HCT116 (cell line): ENCODE data around the gene OR6Q1. TPM values are rescaled to one million over a fixed set of nuclear protein-coding genes. Genes with fewer than 3 reads are reported as not detected.

Experiments
- ATAC-seq: fragments of 200-7000 bp; cut with Tn5 transposase; 2 replicates; pipeline ENCODE4 v1.9.1; 2020; ENCODE audit warnings: mild to moderate bottlenecking, moderate library complexity
- Bru-seq: library from RNA; stranded (reverse); fragments of 400-500 nt; gene quantifications from one replicate; lab custom pipeline; 2021; lab: Mats Ljungman, UMichigan
- BruChase-seq, 2 experiments: library from RNA; stranded (reverse); fragments of 400-500 nt; gene quantifications; one replicate each; lab custom pipeline; 2021; lab: Mats Ljungman, UMichigan
- BruUV-seq: library from RNA; stranded (reverse); fragments of 400-500 nt; replicated peaks from 2 replicates; lab custom pipeline; 2021; lab: Mats Ljungman, UMichigan
- CTCF ChIA-PET: fragments of 300-600 bp; sonication (Branson Sonifier 250); formaldehyde crosslinking; loops from one replicate; lab custom pipeline; 2021; ENCODE audit warnings: antibody characterized with exemption; lab: Charles Lee
- POLR2A ChIA-PET: fragments of 300-600, 350-600 bp; sonication (Branson Sonifier 250); formaldehyde crosslinking; loops from one replicate; lab custom pipeline; 2021; ENCODE audit warnings: antibody characterized with exemption; lab: Charles Lee
- RAD21 ChIA-PET, 2 experiments: fragments of 300-600 bp; sonication (Branson Sonifier 250); formaldehyde crosslinking; loops; one replicate each; lab custom pipeline; 2023; ENCODE audit warnings: low total read pairs in 2 of 2; ENCODE audit not compliant: uncharacterized antibody in 2 of 2, unreplicated experiment in 2 of 2, low non-redundant PET in 1 of 2; lab: Charles Lee
- DNase-seq: peaks from one replicate; pipeline ENCODE4 v3.0.0-alpha.2; 2010; ENCODE audit warnings: low read depth, low spot score
- H2AFZ ChIP-seq: fragments of 200-600 bp; shearing (Covaris generic), sonication (generic); 2 replicates; pipeline ENCODE4 v1.6.1; 2017; ENCODE audit warnings: low read depth, mixed run types, mixed read lengths, antibody characterized with exemption, low read length; ENCODE audit not compliant: poor library complexity, severe bottlenecking
- H3K27ac ChIP-seq: 2 replicates; pipeline ENCODE4 v1.5.1; 2012; ENCODE audit warnings: low read depth, low read length
- H3K27me3 ChIP-seq: fragments of 200-600 bp; sonication (generic); 2 replicates; pipeline ENCODE4 v1.6.1; 2016; ENCODE audit warnings: mixed run types, low read length, mixed read lengths; ENCODE audit not compliant: insufficient read depth
- H3K36me3 ChIP-seq, 2 experiments: fragments of 200-500 bp in 1 of 2; fragments of 200-600 bp in 1 of 2; sonication (Bioruptor generic) in 1 of 2; sonication (generic) in 1 of 2; 2 replicates each; pipeline versions ENCODE4 v1.5.1 to v1.6.1; 2014 to 2016; ENCODE audit warnings: low read length in 2 of 2, inconsistent platforms in 1 of 2, mixed read lengths in 1 of 2, mixed run types in 1 of 2; ENCODE audit not compliant: insufficient read depth in 2 of 2, control insufficient read depth in 1 of 2
- H3K4me1 ChIP-seq, 2 experiments: fragments of 200-600 bp in 1 of 2; sonication (generic) in 1 of 2; 2 replicates each; pipeline versions ENCODE4 v1.5.1 to v1.6.1; 2012 to 2017; ENCODE audit warnings: low read length in 2 of 2, inconsistent platforms in 1 of 2, mild to moderate bottlenecking in 1 of 2, mixed read lengths in 1 of 2, mixed run types in 1 of 2, moderate library complexity in 1 of 2; ENCODE audit not compliant: insufficient read depth in 2 of 2, control insufficient read depth in 1 of 2
- H3K4me2 ChIP-seq: fragments of 200-600 bp; sonication (generic); 2 replicates; pipeline ENCODE4 v1.6.1; 2017; ENCODE audit warnings: mixed run types, low read length, mixed read lengths
- H3K4me3 ChIP-seq, 2 experiments: fragments of 200-600 bp in 1 of 2; sonication (generic) in 1 of 2; replicated peaks in 1 of 2; 2 replicates each; pipeline ENCODE4 v1.5.1; 2011 to 2016; ENCODE audit warnings: low read length in 2 of 2, control low read depth in 1 of 2, low read depth in 1 of 2, mild to moderate bottlenecking in 1 of 2, mixed read lengths in 1 of 2, mixed run types in 1 of 2
- H3K79me2 ChIP-seq: fragments of 200-600 bp; sonication (generic); 2 replicates; pipeline ENCODE4 v1.6.1; 2017; ENCODE audit warnings: mild to moderate bottlenecking, mixed run types, low read length, moderate library complexity, mixed read lengths; ENCODE audit not compliant: insufficient read depth
- H3K9ac ChIP-seq: fragments of 200-600 bp; sonication (generic); 2 replicates; pipeline ENCODE4 v1.6.1; 2016; ENCODE audit warnings: low read length, mixed read lengths
- H3K9me2 ChIP-seq: fragments of 200-600 bp; sonication (generic), shearing (Covaris generic); 2 replicates; pipeline ENCODE4 v1.6.1; 2017; ENCODE audit warnings: mixed run types, mild to moderate bottlenecking, moderate library complexity; ENCODE audit not compliant: insufficient read depth
- H3K9me3 ChIP-seq, 2 experiments: fragments of 200-500 bp in 1 of 2; fragments of 200-600 bp in 1 of 2; sonication (Bioruptor generic) in 1 of 2; sonication (generic) in 1 of 2; 2 replicates each; pipeline ENCODE4 v1.6.1; 2014 to 2017; ENCODE audit warnings: low read length in 2 of 2, mixed read lengths in 2 of 2, inconsistent platforms in 1 of 2, low read depth in 1 of 2, mild to moderate bottlenecking in 1 of 2, mixed run types in 1 of 2, moderate library complexity in 1 of 2; ENCODE audit not compliant: control insufficient read depth in 1 of 2, insufficient read depth in 1 of 2
- H4K20me1 ChIP-seq: fragments of 200-600 bp; sonication (generic), shearing (Covaris generic); 2 replicates; pipeline ENCODE4 v1.6.1; 2017; ENCODE audit warnings: mixed run types, mild to moderate bottlenecking, moderate library complexity; ENCODE audit not compliant: insufficient read depth
- CEBPB ChIP-seq: IDR thresholded peaks from 2 replicates; pipeline ENCODE4 v1.6.1; 2012; ENCODE audit warnings: low read depth
- EZH2 ChIP-seq: fragments of 200-600 bp; sonication (generic); IDR thresholded peaks from 2 replicates; pipeline ENCODE4 v1.6.1; 2017; ENCODE audit warnings: antibody characterized with exemption, mixed run types
- FOSL1 ChIP-seq: IDR thresholded peaks from 2 replicates; pipeline ENCODE4 v1.6.1; 2012; ENCODE audit warnings: low read depth
- SIN3A ChIP-seq: IDR thresholded peaks from 2 replicates; pipeline ENCODE4 v1.6.1; 2012; ENCODE audit warnings: low read depth
- SP1 ChIP-seq: IDR thresholded peaks from 2 replicates; pipeline ENCODE4 v1.6.1; 2012; ENCODE audit warnings: low read depth
- intact Hi-C: fragments of 100-400 bp; cut with micrococcal nuclease; formaldehyde crosslinking; loops from 2 replicates; pipeline ENCODE4 v1.10.0; 2022
- long read RNA-seq: library from polyadenylated mRNA; unstranded; transcript quantifications from one replicate; pipeline ENCODE4 v2.0.0, GENCODE V29; 2021; ENCODE audit not compliant: unreplicated experiment
- polyA plus RNA-seq: library from polyadenylated mRNA; unstranded; fragments of >200 nt; gene quantifications from 2 replicates; pipeline ENCODE4 v1.2.1, GENCODE V29; 2012; ENCODE audit warnings: missing spikeins
- total RNA-seq: library from RNA; stranded (reverse); gene quantifications from one replicate; pipeline ENCODE4 v1.2.1, GENCODE V29; 2021; ENCODE audit not compliant: unreplicated experiment
- TF ChIP-seq, protein P1 (sequence below), 3 experiments: fragments of 200-600 bp in 1 of 3; sonication (generic) in 1 of 3; IDR thresholded peaks in 2 of 3; conservative IDR thresholded peaks in 1 of 3; 2 replicates each; pipeline ENCODE4 v1.5.1; 2012 to 2017; ENCODE audit warnings: low read depth in 2 of 3, low read length in 2 of 3, antibody characterized with exemption in 1 of 3, borderline replicate concordance in 1 of 3, control low read depth in 1 of 3, mild to moderate bottlenecking in 1 of 3, mixed read lengths in 1 of 3, mixed run types in 1 of 3, moderate library complexity in 1 of 3; ENCODE audit not compliant: insufficient read depth in 1 of 3
- TF ChIP-seq, protein P2 (sequence below): IDR thresholded peaks from 2 replicates; pipeline ENCODE4 v1.6.1; 2012

The OR6Q1 gene, protein sequence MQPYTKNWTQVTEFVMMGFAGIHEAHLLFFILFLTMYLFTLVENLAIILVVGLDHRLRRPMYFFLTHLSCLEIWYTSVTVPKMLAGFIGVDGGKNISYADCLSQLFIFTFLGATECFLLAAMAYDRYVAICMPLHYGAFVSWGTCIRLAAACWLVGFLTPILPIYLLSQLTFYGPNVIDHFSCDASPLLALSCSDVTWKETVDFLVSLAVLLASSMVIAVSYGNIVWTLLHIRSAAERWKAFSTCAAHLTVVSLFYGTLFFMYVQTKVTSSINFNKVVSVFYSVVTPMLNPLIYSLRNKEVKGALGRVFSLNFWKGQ
- not detected for total RNA-seq
- polyA plus RNA-seq: not detected in 2 replicates
- Bru-seq, nascent RNA: not detected
- not detected for BruChase-seq, experiment 1, labeled RNA remaining after a 6-hour chase
- BruChase-seq, experiment 2, labeled RNA remaining after a 2-hour chase: not detected
- long read RNA-seq: 0 reads

DNA sequence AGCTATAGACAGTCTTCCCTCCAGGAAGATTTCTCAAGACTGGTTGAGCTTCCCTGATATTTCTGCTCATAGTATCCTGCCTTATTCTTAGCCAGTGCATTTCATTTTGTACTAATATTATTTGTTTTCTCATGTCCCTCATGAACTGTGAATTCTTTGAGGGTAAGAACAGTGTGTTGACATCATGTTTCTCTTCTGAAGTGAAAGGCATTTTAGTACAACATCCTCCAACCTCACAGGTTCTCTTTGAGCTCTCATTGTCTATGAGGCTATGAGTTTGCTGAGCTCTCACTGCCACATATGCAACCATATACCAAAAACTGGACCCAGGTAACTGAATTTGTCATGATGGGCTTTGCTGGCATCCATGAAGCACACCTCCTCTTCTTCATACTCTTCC is at the start of gene OR6Q1:
OR6Q1 (plus strand) TSS at position 301 of the 400 bp plus-strand sequence; CDS start at position 301, 0 bp downstream.
- H3K36me3 ChIP-seq: no peaks in the 10 kb centered on the region
- TF ChIP-seq EZH2 (no peak), FOSL1 (no peak), SIN3A (no peak), SP1 (no peak), CEBPB (no peak)
- TF ChIP-seq, protein P1, sequence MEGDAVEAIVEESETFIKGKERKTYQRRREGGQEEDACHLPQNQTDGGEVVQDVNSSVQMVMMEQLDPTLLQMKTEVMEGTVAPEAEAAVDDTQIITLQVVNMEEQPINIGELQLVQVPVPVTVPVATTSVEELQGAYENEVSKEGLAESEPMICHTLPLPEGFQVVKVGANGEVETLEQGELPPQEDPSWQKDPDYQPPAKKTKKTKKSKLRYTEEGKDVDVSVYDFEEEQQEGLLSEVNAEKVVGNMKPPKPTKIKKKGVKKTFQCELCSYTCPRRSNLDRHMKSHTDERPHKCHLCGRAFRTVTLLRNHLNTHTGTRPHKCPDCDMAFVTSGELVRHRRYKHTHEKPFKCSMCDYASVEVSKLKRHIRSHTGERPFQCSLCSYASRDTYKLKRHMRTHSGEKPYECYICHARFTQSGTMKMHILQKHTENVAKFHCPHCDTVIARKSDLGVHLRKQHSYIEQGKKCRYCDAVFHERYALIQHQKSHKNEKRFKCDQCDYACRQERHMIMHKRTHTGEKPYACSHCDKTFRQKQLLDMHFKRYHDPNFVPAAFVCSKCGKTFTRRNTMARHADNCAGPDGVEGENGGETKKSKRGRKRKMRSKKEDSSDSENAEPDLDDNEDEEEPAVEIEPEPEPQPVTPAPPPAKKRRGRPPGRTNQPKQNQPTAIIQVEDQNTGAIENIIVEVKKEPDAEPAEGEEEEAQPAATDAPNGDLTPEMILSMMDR (IDR thresholded peaks at IDR 0.05 in 2 of 3, conservative IDR thresholded peaks at IDR 0.05 in 1 of 3; ENCODE audit: borderline replicate concordance in 1 of 3, insufficient read depth in 1 of 3, low read depth in 2 of 3, low read length in 2 of 3): no peak
- TF ChIP-seq, protein P2, sequence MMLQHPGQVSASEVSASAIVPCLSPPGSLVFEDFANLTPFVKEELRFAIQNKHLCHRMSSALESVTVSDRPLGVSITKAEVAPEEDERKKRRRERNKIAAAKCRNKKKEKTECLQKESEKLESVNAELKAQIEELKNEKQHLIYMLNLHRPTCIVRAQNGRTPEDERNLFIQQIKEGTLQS: no peak
- H3K9me2 ChIP-seq: no peaks in the 10 kb centered on the region
- H3K4me3 ChIP-seq: no peak within 1 kb of the TSS
- ChIA-PET RAD21 (no interaction called here), POLR2A (no interaction called here), CTCF (no interaction called here)
- 0 out of 2 replicates have a peak, but pooled peaks cover 5% of the 10 kb centered on the region for H3K27me3 ChIP-seq
- H3K27ac ChIP-seq: no peak within 1 kb of the TSS
- H3K79me2 ChIP-seq: no peaks in the 10 kb centered on the region
- H4K20me1 ChIP-seq: no peaks in the 10 kb centered on the region
- intact Hi-C loops: no loop called here
- DNase-seq (no peak), ATAC-seq (no peak)
- BruUV-seq: no TSS peak
- no peak within 1 kb of the TSS for H3K4me2 ChIP-seq
- H3K4me1 ChIP-seq: no peaks in the 10 kb centered on the region
- H2AFZ ChIP-seq: no peak within 1 kb of the TSS
- H3K9me3 ChIP-seq: no peaks in the 10 kb centered on the region
- H3K9ac ChIP-seq: no peak within 1 kb of the TSS
